ENCODE results near the gene LRRC17. TPM values are rescaled to one million over a fixed set of nuclear protein-coding genes. Genes with fewer than 3 reads are reported as not detected.

LRRC17 gene
- polyA plus RNA-seq, 3 donors: 0.04 TPM; not detected in 2

- DNase-seq: no peak
- intact Hi-C loops (cut with micrococcal nuclease): no loop called here
- Histone ChIP-seq H3K36me3 (replicated peaks in 1 of 2; ENCODE audit: control insufficient read depth in 1 of 2, insufficient read depth in 2 of 2, low read length in 2 of 2) (no peaks in the 10 kb centered on the region), H3K4me2 (replicated peaks; ENCODE audit: extremely low read depth, low read length, poor library complexity, severe bottlenecking) (no peak overlapping the region), H3K27ac (ENCODE audit: low read depth in 1 of 2, low read length in 2 of 2) (no peak overlapping the region), H3K79me2 (ENCODE audit: insufficient read depth, low read length) (no peaks in the 10 kb centered on the region), H4K20me1 (ENCODE audit: insufficient read depth, low read length) (no peaks in the 10 kb centered on the region), H3K27me3 (ENCODE audit: control insufficient read depth in 2 of 2, insufficient read depth in 2 of 2, low read length in 2 of 2) (no peaks in the 10 kb centered on the region), H3K4me3 (replicated peaks in 1 of 3; ENCODE audit: low read depth in 2 of 3, low read length in 3 of 3) (no peak overlapping the region), H3K9ac (ENCODE audit: insufficient read depth, low read length, poor library complexity, severe bottlenecking) (no peak overlapping the region), H3K9me3 (replicated peaks in 1 of 2; ENCODE audit: control insufficient read depth in 1 of 2, insufficient read depth in 1 of 2, low read length in 2 of 2) (no peaks in the 10 kb centered on the region), H2AFZ (ENCODE audit: insufficient read depth, low read depth, low read length, poor library complexity, severe bottlenecking) (no peak overlapping the region), H3K4me1 (ENCODE audit: control insufficient read depth in 1 of 2, insufficient read depth in 2 of 2, low read length in 2 of 2) (peaks cover 12 to 15% of the 10 kb centered on the region in 2 donors)
- no peak overlapping the region for H3K27ac Mint-ChIP-seq
- no peaks in the 10 kb centered on the region for H3K27me3 Mint-ChIP-seq (ENCODE audit: low read depth in 3 of 3)
- H3K9me3 Mint-ChIP-seq: no peaks in the 10 kb centered on the region
- H3K4me1 Mint-ChIP-seq: peaks cover 22% of the 10 kb centered on the region
- H3K36me3 Mint-ChIP-seq: peaks cover 0 to 2% of the 10 kb centered on the region in 2 donors
- TF ChIP-seq CTCF (IDR thresholded peaks at IDR 0.05): no peak
- no peak overlapping the region for H3K4me3 Mint-ChIP-seq
Observed at GRCh38 chr7:102916881-102917280, 4.1 kb downstream of the LRRC17 start.

GRCh38 chr7:102917436-102918353 is 4.9 kb downstream of the LRRC17 start:
- peaks cover 0 to 2% of the 10 kb centered on the region in 2 donors for H3K36me3 Mint-ChIP-seq
- Histone ChIP-seq H3K36me3 (replicated peaks in 1 of 2; ENCODE audit: control insufficient read depth in 1 of 2, insufficient read depth in 2 of 2, low read length in 2 of 2) (no peaks in the 10 kb centered on the region), H3K27me3 (ENCODE audit: control insufficient read depth in 2 of 2, insufficient read depth in 2 of 2, low read length in 2 of 2) (no peaks in the 10 kb centered on the region), H3K4me3 (replicated peaks in 1 of 3; ENCODE audit: low read depth in 2 of 3, low read length in 3 of 3) (no peak overlapping the region), H3K9me3 (replicated peaks in 1 of 2; ENCODE audit: control insufficient read depth in 1 of 2, insufficient read depth in 1 of 2, low read length in 2 of 2) (no peaks in the 10 kb centered on the region), H2AFZ (ENCODE audit: insufficient read depth, low read depth, low read length, poor library complexity, severe bottlenecking) (no peak overlapping the region), H3K27ac (ENCODE audit: low read depth in 1 of 2, low read length in 2 of 2) (no peak overlapping the region), H3K4me2 (replicated peaks; ENCODE audit: extremely low read depth, low read length, poor library complexity, severe bottlenecking) (no peak overlapping the region), H3K9ac (ENCODE audit: insufficient read depth, low read length, poor library complexity, severe bottlenecking) (no peak overlapping the region), H3K4me1 (ENCODE audit: control insufficient read depth in 1 of 2, insufficient read depth in 2 of 2, low read length in 2 of 2) (peaks cover 7 to 11% of the 10 kb centered on the region in 2 donors), H3K79me2 (ENCODE audit: insufficient read depth, low read length) (no peaks in the 10 kb centered on the region), H4K20me1 (ENCODE audit: insufficient read depth, low read length) (no peaks in the 10 kb centered on the region)
- H3K27ac Mint-ChIP-seq: no peak overlapping the region
- H3K27me3 Mint-ChIP-seq (ENCODE audit: low read depth in 3 of 3): no peaks in the 10 kb centered on the region
- no peak for DNase-seq
- H3K4me1 Mint-ChIP-seq: peaks cover 14% of the 10 kb centered on the region
- no peak for TF ChIP-seq CTCF (IDR thresholded peaks at IDR 0.05)
- 86% methylated on average over 3 of the region's 5 CpGs for WGBS (ENCODE audit: insufficient coverage)
- H3K4me3 Mint-ChIP-seq: no peak overlapping the region
- H3K9me3 Mint-ChIP-seq: peaks cover 0 to 2% (median 0%) of the 10 kb centered on the region in 7 donors
- intact Hi-C loops (cut with micrococcal nuclease): no loop called here

Data from CD14-positive monocyte (primary cell).